ENCODE data around the gene RRP1B. TPM values are rescaled to one million over a fixed set of nuclear protein-coding genes. Genes with fewer than 3 reads are reported as not detected.
A peak's percentile ranks its signal among the peaks of the same experiment; 100 is the strongest.

Gene RRP1B
- total and polyA plus RNA-seq, 12 donors, result 5.0 to 11.3 (median 8.4) TPM

DNA sequence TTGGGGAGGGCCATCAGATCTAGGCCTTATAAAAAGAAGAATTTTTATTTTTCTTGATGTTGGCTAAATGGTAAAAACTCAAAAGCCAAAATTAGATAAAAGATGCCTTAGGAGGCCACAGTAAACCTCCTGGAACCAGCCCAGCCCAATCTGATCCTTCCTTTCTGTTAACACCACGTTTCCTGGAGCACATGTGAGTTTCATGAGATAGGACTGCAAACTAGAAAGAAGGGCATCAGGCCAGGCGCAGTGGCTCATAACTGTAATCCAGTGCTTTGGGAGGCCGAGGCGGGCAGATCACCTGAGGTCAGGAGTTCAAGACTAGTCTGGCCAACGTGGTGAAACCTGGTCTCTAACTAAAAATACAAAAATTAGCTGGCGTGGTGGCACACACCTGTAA is 6.7 kb upstream of the RRP1B start:
- Histone ChIP-seq H3K27me3 (no peaks in the 10 kb centered on the region), H3K27ac (no peak overlapping the region), H3K36me3 (no peaks in the 10 kb centered on the region), H3K4me3 (no peak overlapping the region), H3K9me3 (no peaks in the 10 kb centered on the region), H3K4me1 (peaks cover 0 to 9% (median 4%) of the 10 kb centered on the region in 9 donors)
- 79 to 86% methylated on average over 6 of the region's 6 CpGs for WGBS, 2 donors
- no peak for DNase-seq
- intact Hi-C loops (cut with DNase I), result loop anchor here in 2 of 10 donors (10.0 kb wide), 2 partner anchors 308 to 328 kb away; no protein-coding TSS in a partner anchor
- TF ChIP-seq, protein P1, sequence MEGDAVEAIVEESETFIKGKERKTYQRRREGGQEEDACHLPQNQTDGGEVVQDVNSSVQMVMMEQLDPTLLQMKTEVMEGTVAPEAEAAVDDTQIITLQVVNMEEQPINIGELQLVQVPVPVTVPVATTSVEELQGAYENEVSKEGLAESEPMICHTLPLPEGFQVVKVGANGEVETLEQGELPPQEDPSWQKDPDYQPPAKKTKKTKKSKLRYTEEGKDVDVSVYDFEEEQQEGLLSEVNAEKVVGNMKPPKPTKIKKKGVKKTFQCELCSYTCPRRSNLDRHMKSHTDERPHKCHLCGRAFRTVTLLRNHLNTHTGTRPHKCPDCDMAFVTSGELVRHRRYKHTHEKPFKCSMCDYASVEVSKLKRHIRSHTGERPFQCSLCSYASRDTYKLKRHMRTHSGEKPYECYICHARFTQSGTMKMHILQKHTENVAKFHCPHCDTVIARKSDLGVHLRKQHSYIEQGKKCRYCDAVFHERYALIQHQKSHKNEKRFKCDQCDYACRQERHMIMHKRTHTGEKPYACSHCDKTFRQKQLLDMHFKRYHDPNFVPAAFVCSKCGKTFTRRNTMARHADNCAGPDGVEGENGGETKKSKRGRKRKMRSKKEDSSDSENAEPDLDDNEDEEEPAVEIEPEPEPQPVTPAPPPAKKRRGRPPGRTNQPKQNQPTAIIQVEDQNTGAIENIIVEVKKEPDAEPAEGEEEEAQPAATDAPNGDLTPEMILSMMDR (IDR thresholded peaks at IDR 0.05), result no peak
- ATAC-seq, result no peak

DNA sequence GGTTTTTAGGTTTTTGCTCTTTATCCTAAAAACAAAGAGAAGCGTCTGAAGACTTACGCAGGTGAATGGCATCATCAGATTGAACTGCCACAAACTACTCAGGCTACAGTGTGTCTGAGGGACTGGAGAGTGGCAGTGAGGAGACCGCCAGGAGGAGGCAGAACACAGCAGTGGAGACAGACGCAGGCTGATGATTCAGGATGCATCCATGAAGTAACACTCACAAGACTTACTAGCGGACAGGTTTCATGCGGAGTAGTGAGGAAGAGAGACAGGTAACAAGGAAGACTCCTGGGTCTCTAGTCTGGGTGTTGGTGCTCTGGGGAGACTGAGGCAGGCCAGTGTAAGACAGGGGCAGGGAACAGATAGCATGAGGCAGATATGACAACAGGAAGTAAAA is 5.7 kb upstream of the RRP1B start:
- no peak for ATAC-seq
- TF ChIP-seq, protein P1 (IDR thresholded peaks at IDR 0.05), result no peak
- H3K27me3 ChIP-seq, result no peaks in the 10 kb centered on the region
- WGBS, 2 donors, result 94 to 96% methylated on average over 6 of the region's 6 CpGs
- no peak overlapping the region for H3K4me3 ChIP-seq
- H3K36me3 ChIP-seq, result no peaks in the 10 kb centered on the region
- no peaks in the 10 kb centered on the region for H3K9me3 ChIP-seq
- H3K27ac ChIP-seq, result no peak overlapping the region
- DNase-seq, result no peak
- intact Hi-C loops (cut with DNase I), result loop anchor here in 2 of 10 donors (10.0 kb wide), 2 partner anchors 309 to 329 kb away; no protein-coding TSS in a partner anchor
- peaks cover 0 to 20% (median 10%) of the 10 kb centered on the region in 9 donors for H3K4me1 ChIP-seq

- TF ChIP-seq, protein P1 (IDR thresholded peaks at IDR 0.05), result no peak
- ATAC-seq, result no peak
- Histone ChIP-seq H3K4me3 (no peak overlapping the region), H3K4me1 (peaks cover 0 to 27% (median 16%) of the 10 kb centered on the region in 9 donors), H3K9me3 (no peaks in the 10 kb centered on the region), H3K27me3 (no peaks in the 10 kb centered on the region), H3K27ac (no peak overlapping the region), H3K36me3 (no peaks in the 10 kb centered on the region)
- WGBS, 2 donors, result 88 to 92% methylated on average over 7 of the region's 7 CpGs
- intact Hi-C loops (cut with DNase I), result loop anchor here in 2 of 10 donors (10.0 kb wide), 2 partner anchors 310 to 330 kb away; no protein-coding TSS in a partner anchor
- no peak for DNase-seq
Measured at GRCh38 chr21:43654806-43655489, 4.4 kb upstream of the RRP1B start.

GRCh38 chr21:43657355-43658087 is 1.8 kb upstream of the RRP1B start:
- Histone ChIP-seq H3K4me1 (peaks cover 0 to 42% (median 28%) of the 10 kb centered on the region in 9 donors), H3K9me3 (no peaks in the 10 kb centered on the region), H3K27me3 (no peaks in the 10 kb centered on the region), H3K36me3 (peaks cover 0 to 11% (median 0%) of the 10 kb centered on the region in 9 donors), H3K4me3 (peak overlapping the region in 4 of 10 donors; percentile 7 to 27 (median 19)), H3K27ac (peak overlapping the region in 7 of 10 donors; percentile 31 to 79 (median 55))
- TF ChIP-seq, protein P1 (IDR thresholded peaks at IDR 0.05), result no peak
- ATAC-seq, result peak in 7 of 8 donors; percentile 1 to 61 (median 24)
- intact Hi-C loops (cut with DNase I), result loop anchor here in 2 of 10 donors (10.0 kb wide), 2 partner anchors 313 to 333 kb away; no protein-coding TSS in a partner anchor
- WGBS, 2 donors, result 59 to 74% methylated on average over 46 of the region's 46 CpGs
- DNase-seq, result peak; percentile 25 to 47
